Fibroblast of skin of scalp (primary cell): ENCODE results near the gene FAN1.

ENCODE experiments used
- DNase-seq: peaks from one replicate; pipeline ENCODE4 v3.0.0-alpha.2; 2013

Gene FAN1

GRCh38 chr15:30921106-30921505 lies 17.4 kb downstream of the FAN1 start:
- no peak for DNase-seq

DNA sequence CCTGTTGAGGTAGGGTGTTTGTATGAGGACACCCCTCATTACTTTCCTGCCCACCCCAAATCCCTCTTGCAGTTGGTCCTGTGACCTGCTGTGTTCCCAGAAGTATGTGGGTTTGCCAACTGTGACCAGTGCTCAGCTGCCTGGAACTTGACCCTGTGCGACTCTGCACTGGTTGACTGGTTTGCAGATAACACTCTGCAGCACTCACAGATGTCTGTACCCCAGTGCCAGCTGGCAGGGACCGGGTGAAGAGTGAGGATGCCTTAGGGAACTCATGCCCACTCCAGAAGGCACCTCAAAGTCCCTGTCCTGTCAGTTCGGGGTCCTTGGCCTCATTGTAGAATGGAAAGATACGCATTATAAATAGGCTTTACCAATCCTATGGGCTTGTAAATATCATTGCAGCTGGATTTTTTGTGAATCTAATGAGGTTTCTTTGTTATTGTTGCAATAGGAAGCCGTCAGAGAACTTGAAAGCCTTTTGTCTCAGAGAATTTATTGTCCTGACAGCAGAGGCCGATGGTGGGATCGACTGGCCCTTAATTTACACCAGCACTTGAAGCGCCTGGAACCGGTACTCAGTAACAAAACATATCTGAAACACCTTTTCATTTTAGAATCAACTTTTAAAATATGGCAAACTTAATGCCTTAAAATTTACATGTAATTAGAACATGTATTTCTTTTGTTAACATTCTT lies 18.2 kb downstream of the FAN1 start:
- DNase-seq = no peak

DNA sequence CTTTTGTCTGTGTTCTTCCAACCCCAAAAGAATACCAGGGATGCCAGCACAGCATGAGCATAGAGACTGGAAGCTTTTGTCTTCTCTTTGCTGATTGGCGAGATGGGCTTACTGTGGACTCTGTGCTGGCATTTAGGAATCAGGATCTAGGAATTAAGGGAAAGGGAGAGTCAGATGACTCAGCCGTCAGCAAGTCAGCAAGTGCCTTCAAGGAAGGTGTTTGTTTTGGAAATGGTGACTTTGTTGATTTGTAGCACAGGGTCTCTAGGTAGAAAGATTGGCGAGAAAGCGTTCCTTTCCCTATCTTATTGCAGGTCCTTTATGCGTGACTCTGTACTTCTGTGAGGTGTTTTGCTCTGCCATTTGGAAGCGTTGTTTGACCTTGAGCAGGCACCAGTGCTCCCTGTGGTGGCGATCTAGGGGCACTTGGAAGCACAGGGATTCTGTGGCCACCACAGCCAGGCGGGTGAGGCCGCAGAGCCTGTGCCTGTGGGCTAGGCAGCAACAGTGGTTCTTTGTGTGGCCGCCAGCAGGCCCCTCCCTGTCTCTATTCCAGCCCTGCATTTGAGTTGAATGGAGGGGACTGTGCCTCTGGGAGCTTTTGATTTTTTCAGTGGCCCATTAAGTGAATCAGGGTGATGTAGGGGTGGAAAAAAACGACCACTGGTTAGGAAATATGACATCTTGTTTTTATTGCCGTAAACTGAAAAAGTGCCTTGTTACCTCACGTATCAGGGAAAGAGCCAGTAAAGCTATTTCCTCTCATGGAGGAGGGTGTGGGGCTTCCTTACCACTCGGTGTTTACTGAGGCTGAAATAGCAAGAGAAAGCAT lies 19.0 kb downstream of the FAN1 start:
- peak; percentile 94 for DNase-seq

DNA sequence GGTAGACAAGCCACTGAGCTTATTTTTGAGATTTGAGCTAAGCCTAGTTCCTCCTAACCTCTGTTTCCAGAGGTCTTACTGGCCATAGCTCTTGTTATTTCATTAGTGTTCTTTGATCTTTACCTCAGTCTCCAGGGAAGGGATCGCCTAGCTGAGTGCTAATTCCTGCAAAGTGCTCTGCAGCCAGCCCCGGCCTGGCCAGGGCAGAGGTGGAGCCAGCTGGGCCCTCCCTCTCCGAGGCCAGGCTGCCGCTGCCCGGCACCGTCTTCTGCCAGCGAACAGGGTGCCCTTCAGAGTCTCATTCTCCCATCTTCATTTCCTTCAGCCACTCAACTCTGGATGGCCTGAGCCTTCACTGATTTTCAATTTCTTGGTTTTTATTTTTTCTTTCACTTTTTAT lies 19.7 kb downstream of the FAN1 start:
- DNase-seq = no peak

DNA sequence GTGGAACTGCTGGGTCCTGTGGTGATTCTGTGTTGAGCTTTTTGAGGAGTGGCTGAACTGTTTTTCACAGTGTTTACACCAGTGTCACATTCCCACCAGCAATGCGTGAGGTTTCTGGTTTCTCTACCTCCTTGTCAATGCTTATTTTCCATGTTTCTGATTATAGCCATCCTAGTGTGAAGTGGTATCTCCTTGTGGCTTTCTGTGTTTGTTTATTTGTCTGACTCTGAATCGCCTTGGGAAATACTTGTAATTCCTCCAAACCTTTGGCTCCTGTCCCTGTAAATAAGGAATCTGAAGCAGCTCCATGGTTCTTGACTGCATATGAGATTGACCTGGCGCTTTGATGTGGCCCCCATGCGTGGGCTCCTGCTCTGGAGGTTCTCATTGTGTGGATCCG lies 20.6 kb downstream of the FAN1 start:
- DNase-seq = peak; percentile 83

GRCh38 chr15:30925686-30926085 lies 22.0 kb downstream of the FAN1 start:
- no peak for DNase-seq

GRCh38 chr15:30926161-30926560 lies 22.4 kb downstream of the FAN1 start:
- DNase-seq = no peak

DNA sequence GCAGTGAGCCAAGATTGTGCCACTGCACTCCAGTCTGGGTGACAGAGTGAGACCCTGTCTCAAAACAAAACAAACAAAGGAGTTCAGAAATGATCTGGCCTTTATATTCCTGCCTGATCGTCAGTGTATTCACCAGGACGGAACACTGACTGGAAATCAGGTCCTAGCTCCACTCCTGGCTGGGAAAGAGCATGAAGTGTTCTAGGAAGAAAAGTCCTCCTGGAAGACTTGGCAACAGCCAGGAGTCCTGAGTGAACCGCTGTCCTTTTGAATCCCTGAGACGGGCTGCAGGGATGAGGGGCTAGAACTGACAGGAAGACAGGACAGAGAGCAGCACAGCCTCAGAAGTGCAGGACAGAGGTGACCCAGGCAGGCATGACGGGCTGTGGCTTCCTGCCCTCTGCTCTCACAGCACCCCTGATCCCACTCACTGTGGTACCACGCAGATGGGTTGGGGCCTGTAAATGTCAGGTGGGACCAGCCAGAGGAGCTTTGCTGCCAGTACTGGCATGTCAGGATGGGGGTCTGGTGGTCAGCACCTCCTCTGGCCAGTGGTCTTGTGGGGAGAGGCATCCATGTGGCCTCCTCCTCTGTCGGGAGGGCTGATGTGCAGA lies 23.5 kb downstream of the FAN1 start:
- DNase-seq = no peak

DNA sequence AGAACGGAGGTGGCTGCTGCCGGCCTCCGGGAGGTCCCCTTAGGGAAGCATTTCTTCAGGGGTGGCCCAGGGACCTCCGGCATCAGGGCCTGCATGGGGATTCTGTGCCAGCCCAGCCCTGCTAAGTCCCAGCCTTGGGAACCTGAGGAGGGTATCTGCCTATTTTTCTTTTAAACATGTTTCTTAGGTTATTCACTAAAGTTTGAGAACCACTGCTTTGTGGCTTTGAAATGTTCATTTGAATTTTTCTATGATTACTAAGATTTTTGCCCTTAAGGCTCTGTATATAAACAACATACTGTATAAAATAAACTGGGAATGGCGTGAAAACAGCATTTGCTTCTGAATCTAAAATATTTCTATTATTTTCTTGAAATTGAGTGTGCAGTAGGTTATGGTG lies 24.4 kb downstream of the FAN1 start:
- DNase-seq = no peak

DNA sequence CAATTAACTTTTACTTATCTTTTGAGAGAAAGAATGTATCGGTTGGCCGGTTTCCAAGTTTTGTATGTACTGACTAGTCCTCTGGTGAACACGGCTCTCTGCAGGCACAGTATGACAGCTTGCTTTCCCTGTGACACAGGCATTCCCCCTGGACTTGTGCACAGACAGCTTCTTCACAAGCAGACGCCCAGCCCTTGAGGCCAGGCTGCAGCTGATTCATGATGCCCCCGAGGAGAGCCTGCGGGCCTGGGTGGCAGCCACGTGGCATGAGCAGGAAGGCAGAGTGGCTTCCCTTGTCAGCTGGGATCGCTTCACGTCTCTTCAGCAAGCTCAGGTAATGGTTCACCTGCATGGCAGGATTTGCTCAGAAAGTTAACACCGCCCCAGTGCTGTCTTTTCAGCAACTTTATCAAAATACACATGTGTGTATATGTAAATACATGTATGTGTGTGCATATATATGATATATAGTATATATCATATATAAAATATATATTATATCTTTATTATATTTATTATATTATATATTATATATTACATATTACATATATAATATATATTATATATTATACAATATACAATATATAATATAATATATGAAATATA lies 25.5 kb downstream of the FAN1 start:
- DNase-seq = no peak

DNA sequence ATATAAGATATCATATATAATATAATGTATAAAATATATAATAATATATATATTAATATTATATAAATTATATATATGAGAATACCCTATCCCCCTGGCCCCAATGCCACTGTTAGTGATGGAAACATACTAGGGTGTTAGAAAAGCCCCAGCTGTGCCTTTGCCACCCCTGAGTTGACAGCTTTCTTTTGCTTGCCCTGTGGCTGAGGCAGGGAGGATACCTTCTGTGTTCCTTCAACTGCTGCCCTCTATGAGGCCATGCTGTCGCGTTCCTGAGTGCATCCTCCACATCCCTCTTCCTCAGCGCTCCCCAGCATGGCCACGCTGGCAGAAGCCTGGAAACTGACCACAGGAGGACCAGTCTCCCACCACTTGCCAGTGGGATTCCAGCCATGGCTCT lies 26.3 kb downstream of the FAN1 start:
- DNase-seq = no peak

GRCh38 chr15:30930422-30930821 lies 26.7 kb downstream of the FAN1 start:
- no peak for DNase-seq

- DNase-seq = no peak
These were observed 29.6 kb downstream of the FAN1 start for GRCh38 chr15:30933293-30933692.

GRCh38 chr15:30939161-30939560 lies 35.4 kb downstream of the FAN1 start:
- no peak for DNase-seq

DNA sequence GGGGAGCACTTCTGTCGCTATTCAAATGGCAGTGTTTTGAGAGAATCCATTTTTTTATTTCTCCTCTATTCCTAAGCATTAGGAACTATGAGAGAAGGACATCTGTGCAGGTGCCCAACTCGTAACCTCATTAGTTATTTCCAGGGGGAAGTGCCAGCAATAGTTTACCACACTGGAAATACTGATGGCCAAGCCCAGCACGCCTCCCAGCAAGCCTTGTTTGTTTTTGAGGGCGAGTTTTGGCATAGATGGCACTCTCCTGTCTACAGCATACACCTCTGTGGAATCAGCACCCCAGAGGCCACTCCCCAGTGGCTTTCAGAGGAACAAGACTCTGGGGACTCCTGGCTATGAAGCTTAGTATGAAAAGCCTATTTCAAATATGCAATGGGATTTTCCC lies 36.6 kb downstream of the FAN1 start:
- no peak for DNase-seq

- no peak for DNase-seq
These were observed 37.8 kb downstream of the FAN1 start for GRCh38 chr15:30941520-30941919.

DNA sequence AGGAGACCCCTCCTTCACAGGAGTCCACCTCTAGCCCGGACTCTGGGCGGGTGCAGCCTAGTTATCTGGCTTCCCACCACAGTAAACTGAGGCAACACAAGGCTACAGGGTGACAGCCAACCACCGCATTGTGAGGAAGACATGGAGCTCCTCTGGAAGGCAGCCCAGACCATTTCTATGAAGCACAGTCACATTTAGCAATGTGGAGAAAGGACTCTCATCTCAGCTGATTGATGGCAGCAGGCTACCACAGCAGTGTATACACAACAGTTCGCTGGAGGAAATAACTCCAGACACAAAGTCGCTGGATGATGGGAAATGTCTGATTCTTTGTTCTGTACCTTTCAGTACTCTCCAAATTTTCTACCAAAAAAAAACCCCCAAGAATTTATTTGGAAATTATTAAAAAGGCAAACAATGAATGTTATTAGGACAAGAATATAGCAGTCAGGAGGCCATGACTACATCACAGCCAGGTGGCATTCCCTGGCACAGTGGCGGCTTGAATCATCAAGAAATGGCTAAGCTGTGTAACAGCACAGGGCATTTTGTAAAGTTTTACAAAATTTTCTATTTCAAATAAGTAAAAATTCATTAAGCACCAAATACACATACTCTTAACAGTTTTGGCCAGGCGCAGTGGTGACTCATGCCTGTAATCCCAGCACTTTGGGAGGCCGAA lies 40.1 kb downstream of the FAN1 start:
- DNase-seq = no peak

DNA sequence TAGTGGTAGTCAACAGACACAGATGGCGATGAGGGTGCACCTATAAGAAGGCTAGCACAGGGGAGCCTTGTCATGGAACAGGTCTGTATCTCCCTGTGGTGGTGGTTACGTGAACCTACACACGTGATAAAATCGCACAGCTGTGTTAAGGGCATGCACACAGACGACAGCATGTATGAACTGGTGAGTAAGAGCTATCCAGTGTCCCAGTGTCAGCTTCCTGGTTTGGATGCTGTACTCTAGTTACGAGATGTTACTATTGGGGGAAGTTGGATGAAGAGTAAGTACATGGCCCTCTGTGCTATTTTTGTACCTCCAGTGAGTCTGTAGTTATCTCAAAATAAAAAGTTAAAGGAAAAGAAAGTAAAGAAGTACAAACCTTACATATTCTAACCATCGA lies 49.5 kb downstream of the FAN1 start:
- DNase-seq = no peak

GRCh38 chr15:30953731-30954378 lies 50.1 kb downstream of the FAN1 start:
- DNase-seq = peak; percentile 85

DNA sequence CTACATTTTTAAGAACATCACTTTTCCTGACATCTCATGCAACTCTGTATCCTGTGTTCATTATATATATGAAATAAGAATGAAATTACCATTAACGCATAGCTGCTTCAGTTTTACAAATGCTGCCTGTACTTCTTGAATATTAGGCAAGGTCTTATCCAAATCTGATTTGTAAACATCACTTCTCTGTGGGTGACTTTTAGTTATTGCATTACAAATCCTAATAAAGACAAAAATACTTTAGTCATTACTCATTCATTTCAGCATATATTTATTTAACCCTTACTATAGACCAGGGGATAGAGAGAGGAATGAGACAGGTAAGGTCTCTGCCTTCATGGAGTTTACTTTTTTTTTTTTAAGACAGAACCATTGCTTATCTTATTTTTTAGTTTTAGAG lies 51.0 kb downstream of the FAN1 start:
- DNase-seq = peak; percentile 12

- peak; percentile 23 for DNase-seq
These were observed 52.8 kb downstream of the FAN1 start for GRCh38 chr15:30956216-30957124.
